Nephron (organoid): ENCODE results near the gene STRBP.

Source experiments
- H3K27ac Mint-ChIP-seq, 3 experiments: 2 replicates each; pipeline ENCODE4 v1.8.0; 2020; ENCODE audit warnings: mixed read lengths in 3 of 3, mild to moderate bottlenecking in 2 of 3, moderate library complexity in 1 of 3
- H3K27me3 Mint-ChIP-seq: 2 replicates; pipeline ENCODE4 v1.8.0; 2021; ENCODE audit warnings: low read depth, mild to moderate bottlenecking, moderate library complexity, mixed read lengths
- H3K36me3 Mint-ChIP-seq: 2 replicates; pipeline ENCODE4 v1.8.0; 2020; ENCODE audit warnings: low read depth, mixed read lengths
- H3K4me1 Mint-ChIP-seq: 2 replicates; pipeline ENCODE4 v1.8.0; 2020; ENCODE audit warnings: mixed read lengths
- H3K4me3 Mint-ChIP-seq, 3 experiments: 2 replicates each; pipeline ENCODE4 v1.8.0; 2020; ENCODE audit warnings: mild to moderate bottlenecking in 3 of 3, mixed read lengths in 3 of 3, moderate library complexity in 2 of 3
- H3K9me3 Mint-ChIP-seq: 2 replicates; pipeline ENCODE4 v1.8.0; 2020; ENCODE audit warnings: mixed read lengths
- TF ChIP-seq, protein P1 (sequence below), 3 experiments: fragments of 200-600 bp; sonication (generic); IDR thresholded peaks; one replicate each; pipeline ENCODE4 v1.5.0; 2021; ENCODE audit warnings: antibody characterized with exemption in 3 of 3; ENCODE audit not compliant: unreplicated experiment in 3 of 3

Gene STRBP

DNA sequence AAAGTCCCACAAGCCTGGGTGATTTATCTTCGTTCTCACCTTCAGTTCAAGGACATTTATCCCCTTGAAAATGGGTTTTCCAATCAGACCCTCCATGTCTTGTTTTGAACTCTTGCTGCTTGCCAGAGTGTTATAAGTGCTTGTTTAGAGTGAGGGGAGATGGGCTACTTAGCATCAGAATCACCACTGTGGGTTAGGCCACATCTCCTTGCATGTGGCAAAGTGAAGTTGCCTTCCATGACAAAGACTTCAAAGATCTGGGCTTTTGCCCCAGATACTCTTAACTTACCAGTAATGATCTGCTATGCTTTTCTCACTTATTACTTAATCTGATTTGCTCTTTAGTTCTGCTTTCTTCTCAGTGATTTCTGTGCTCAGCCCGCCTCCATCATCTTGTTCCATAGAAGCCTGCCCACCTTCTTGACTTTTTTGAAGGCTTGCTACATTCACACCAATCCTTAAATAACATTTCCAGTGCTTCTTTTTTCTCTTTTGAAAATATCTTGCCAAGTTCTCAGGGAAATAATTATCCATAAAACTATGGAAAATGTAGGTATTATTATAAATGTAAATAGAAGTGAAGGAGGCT is 195.9 kb downstream of the STRBP start:
- peak overlapping the region in 1 of 3 experiments; percentile 4 for H3K27ac Mint-ChIP-seq
- H3K9me3 Mint-ChIP-seq = no peaks in the 10 kb centered on the region
- no peaks in the 10 kb centered on the region for H3K27me3 Mint-ChIP-seq
- H3K4me3 Mint-ChIP-seq = no peak overlapping the region
- TF ChIP-seq, protein P1, sequence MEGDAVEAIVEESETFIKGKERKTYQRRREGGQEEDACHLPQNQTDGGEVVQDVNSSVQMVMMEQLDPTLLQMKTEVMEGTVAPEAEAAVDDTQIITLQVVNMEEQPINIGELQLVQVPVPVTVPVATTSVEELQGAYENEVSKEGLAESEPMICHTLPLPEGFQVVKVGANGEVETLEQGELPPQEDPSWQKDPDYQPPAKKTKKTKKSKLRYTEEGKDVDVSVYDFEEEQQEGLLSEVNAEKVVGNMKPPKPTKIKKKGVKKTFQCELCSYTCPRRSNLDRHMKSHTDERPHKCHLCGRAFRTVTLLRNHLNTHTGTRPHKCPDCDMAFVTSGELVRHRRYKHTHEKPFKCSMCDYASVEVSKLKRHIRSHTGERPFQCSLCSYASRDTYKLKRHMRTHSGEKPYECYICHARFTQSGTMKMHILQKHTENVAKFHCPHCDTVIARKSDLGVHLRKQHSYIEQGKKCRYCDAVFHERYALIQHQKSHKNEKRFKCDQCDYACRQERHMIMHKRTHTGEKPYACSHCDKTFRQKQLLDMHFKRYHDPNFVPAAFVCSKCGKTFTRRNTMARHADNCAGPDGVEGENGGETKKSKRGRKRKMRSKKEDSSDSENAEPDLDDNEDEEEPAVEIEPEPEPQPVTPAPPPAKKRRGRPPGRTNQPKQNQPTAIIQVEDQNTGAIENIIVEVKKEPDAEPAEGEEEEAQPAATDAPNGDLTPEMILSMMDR (IDR thresholded peaks at IDR 0.05; ENCODE audit: unreplicated experiment in 3 of 3) = no peak
- H3K4me1 Mint-ChIP-seq = peaks cover 34% of the 10 kb centered on the region
- peaks cover 39% of the 10 kb centered on the region for H3K36me3 Mint-ChIP-seq
